ENCODE data around the gene MVD. TPM values are rescaled to one million over a fixed set of nuclear protein-coding genes. Genes with fewer than 3 reads are reported as not detected.

MVD gene
- total and polyA plus RNA-seq, 2 of the 13 experiments (the other 11 are each of a cell fraction or from before 2014, with no cell fraction given): 28.1 to 187 TPM

GRCh38 chr16:88706229-88706964 lies 43.5 kb upstream of the MVD start, which contains the start of the genes CTU2 and RNF166 (continued):
- 0 out of 2 replicates have a peak, but pooled peaks have one; percentile 54 for TF ChIP-seq ZNF180 (CRISPR knock-in tag; IDR thresholded peaks at IDR 0.05; ENCODE audit: borderline replicate concordance, low read depth)
- no peak for TF ChIP-seq TEAD2 (CRISPR knock-in tag; IDR thresholded peaks at IDR 0.05)
- TF ChIP-seq MED8 (CRISPR knock-in tag; IDR thresholded peaks at IDR 0.05; ENCODE audit: insufficient replicate concordance): peak; percentile 64
- TF ChIP-seq, protein P1, sequence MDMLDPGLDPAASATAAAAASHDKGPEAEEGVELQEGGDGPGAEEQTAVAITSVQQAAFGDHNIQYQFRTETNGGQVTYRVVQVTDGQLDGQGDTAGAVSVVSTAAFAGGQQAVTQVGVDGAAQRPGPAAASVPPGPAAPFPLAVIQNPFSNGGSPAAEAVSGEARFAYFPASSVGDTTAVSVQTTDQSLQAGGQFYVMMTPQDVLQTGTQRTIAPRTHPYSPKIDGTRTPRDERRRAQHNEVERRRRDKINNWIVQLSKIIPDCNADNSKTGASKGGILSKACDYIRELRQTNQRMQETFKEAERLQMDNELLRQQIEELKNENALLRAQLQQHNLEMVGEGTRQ (IDR thresholded peaks at IDR 0.05; ENCODE audit: low read depth, low read length): no peak
- TF ChIP-seq, protein P1 (CRISPR knock-in tag; IDR thresholded peaks at IDR 0.05; ENCODE audit: borderline replicate concordance): no peak
- no peak for TF ChIP-seq ZNF33A (CRISPR knock-in tag; IDR thresholded peaks at IDR 0.05; ENCODE audit: borderline replicate concordance)
- no peak for TF ChIP-seq NFIC (IDR thresholded peaks at IDR 0.05; ENCODE audit: low read length)
- no peak for TF ChIP-seq ZNF282 (IDR thresholded peaks at IDR 0.05; ENCODE audit: partially characterized antibody)
- TF ChIP-seq ZNF788 (CRISPR knock-in tag; IDR thresholded peaks at IDR 0.05; ENCODE audit: borderline replicate concordance): peak; percentile 65
- TF ChIP-seq ELK4 (CRISPR knock-in tag; IDR thresholded peaks at IDR 0.05; ENCODE audit: borderline replicate concordance): no peak
- no peak for TF ChIP-seq ONECUT2 (CRISPR knock-in tag; IDR thresholded peaks at IDR 0.05)
- peak; percentile 40; the same call in 1 of the 2 replicates for TF ChIP-seq ZNF12 (CRISPR knock-in tag; IDR thresholded peaks at IDR 0.05)
- no peak for TF ChIP-seq ZNF3 (CRISPR knock-in tag; IDR thresholded peaks at IDR 0.05)
- TF ChIP-seq NR2F1 (CRISPR knock-in tag; IDR thresholded peaks at IDR 0.05): no peak
- TF ChIP-seq FOXK1 (CRISPR knock-in tag; IDR thresholded peaks at IDR 0.05; ENCODE audit: borderline replicate concordance, low read depth): peak; percentile 95; the same call in 1 of the 2 replicates
- TF ChIP-seq RFXAP (CRISPR knock-in tag; IDR thresholded peaks at IDR 0.05; ENCODE audit: borderline replicate concordance): peak; percentile 92
- peak; percentile 94 for TF ChIP-seq YEATS4 (CRISPR knock-in tag; IDR thresholded peaks at IDR 0.05; ENCODE audit: borderline replicate concordance)
- no peak for TF ChIP-seq SNAI1 (CRISPR knock-in tag; IDR thresholded peaks at IDR 0.05; ENCODE audit: borderline replicate concordance)
- TF ChIP-seq ZFP41 (CRISPR knock-in tag; IDR thresholded peaks at IDR 0.05; ENCODE audit: borderline replicate concordance): no peak
- no peak; the same call in 1 of the 2 replicates for TF ChIP-seq MAF1 (CRISPR knock-in tag; IDR thresholded peaks at IDR 0.05; ENCODE audit: borderline replicate concordance)
- no peak for TF ChIP-seq AKNA (CRISPR knock-in tag; IDR thresholded peaks at IDR 0.05; ENCODE audit: borderline replicate concordance)
- TF ChIP-seq ZNF564 (CRISPR knock-in tag; IDR thresholded peaks at IDR 0.05): no peak; the same call in 1 of the 2 replicates

Measured in HepG2 (cell line).